GM12878 (cell line): ENCODE results near the gene ZBTB32. TPM values are rescaled to one million over a fixed set of nuclear protein-coding genes. Genes with fewer than 3 reads are reported as not detected.

Experiments
- ATAC-seq: fragments of 200-7000 bp; cut with Tn5 transposase; 3 replicates; pipeline ENCODE4 v1.9.1; 2020; ENCODE audit warnings: mild to moderate bottlenecking, moderate library complexity
- BruUV-seq: library from RNA; stranded (reverse); fragments of 400-500 nt; replicated peaks from 2 replicates; lab custom pipeline; 2021; lab: Mats Ljungman, UMichigan
- CTCF ChIA-PET: fragments of 300-600 bp; sonication (Branson Sonifier 250); formaldehyde crosslinking; extraction: SDS; loops from one replicate; lab custom pipeline; 2021; ENCODE audit warnings: inconsistent platforms; lab: Yijun Ruan, JAX
- POLR2A ChIA-PET: fragments of 350-600 bp; formaldehyde crosslinking; extraction: SDS; loops from one replicate; lab custom pipeline; 2021; ENCODE audit warnings: inconsistent platforms; lab: Charles Lee
- RAD21 ChIA-PET: fragments of 300-600 bp; sonication (Branson Sonifier 250); formaldehyde crosslinking; loops from one replicate; lab custom pipeline; 2023; ENCODE audit warnings: antibody characterized with exemption; ENCODE audit not compliant: unreplicated experiment; lab: Charles Lee
- SMC1A ChIA-PET: fragments of 300-600 bp; sonication (Branson Sonifier 250); formaldehyde crosslinking; loops from one replicate; lab custom pipeline; 2023; ENCODE audit not compliant: unreplicated experiment, uncharacterized antibody; lab: Charles Lee
- DNase-seq: peaks from one replicate; pipeline ENCODE4 v3.0.0-alpha.2; 2011; ENCODE audit warnings: low read depth, low spot score
- FAIRE-seq: peaks from 3 replicates; lab custom pipeline; 2011; peaks lifted over from hg19 to GRCh38; lab: Jason Lieb, UNC
- H2AFZ ChIP-seq: 2 replicates; pipeline ENCODE4 v1.6.0; 2011; ENCODE audit warnings: low read depth, low read length, control low read depth; ENCODE audit not compliant: control insufficient read depth
- H3K27ac ChIP-seq: 2 replicates; pipeline ENCODE4 v1.5.1; 2011; ENCODE audit warnings: control low read depth; ENCODE audit not compliant: control insufficient read depth, insufficient read depth
- H3K27me3 ChIP-seq, 2 experiments: replicated peaks in 1 of 2; 2 replicates each; pipeline versions ENCODE4 v1.6.0 to v1.6.1; 2011; ENCODE audit warnings: low read length in 1 of 2; ENCODE audit not compliant: control insufficient read depth in 2 of 2, insufficient read depth in 2 of 2
- H3K36me3 ChIP-seq, 2 experiments: 2 replicates each; pipeline ENCODE4 v1.5.1; 2011; ENCODE audit warnings: low read length in 1 of 2; ENCODE audit not compliant: control insufficient read depth in 2 of 2, insufficient read depth in 2 of 2
- H3K4me1 ChIP-seq: 2 replicates; pipeline ENCODE4 v1.6.1; 2011; ENCODE audit warnings: mild to moderate bottlenecking, low read length, moderate library complexity, mixed read lengths; ENCODE audit not compliant: control insufficient read depth, insufficient read depth
- H3K4me2 ChIP-seq: 2 replicates; pipeline ENCODE4 v1.6.0; 2011; ENCODE audit warnings: control low read depth; ENCODE audit not compliant: control insufficient read depth, insufficient read depth
- H3K4me3 ChIP-seq: fragments of 200-600 bp; sonication (generic); 2 replicates; pipeline ENCODE4 v1.5.1; 2016
- H3K79me2 ChIP-seq: 2 replicates; pipeline ENCODE4 v1.6.0; 2011; ENCODE audit warnings: low read length; ENCODE audit not compliant: control insufficient read depth, insufficient read depth
- H3K9ac ChIP-seq: 2 replicates; pipeline ENCODE4 v1.8.0; 2011; ENCODE audit warnings: low read length, control low read depth, mixed read lengths; ENCODE audit not compliant: control insufficient read depth, insufficient read depth
- H3K9me3 ChIP-seq: replicated peaks from 3 replicates; pipeline ENCODE4 v1.5.1; 2011; ENCODE audit warnings: mild to moderate bottlenecking, low read length; ENCODE audit not compliant: control insufficient read depth, insufficient read depth
- H4K20me1 ChIP-seq: 2 replicates; pipeline ENCODE4 v1.6.0; 2011; ENCODE audit not compliant: control insufficient read depth, insufficient read depth
- CBFB ChIP-seq: IDR thresholded peaks from 2 replicates; pipeline ENCODE4 v1.6.1; 2016; ENCODE audit warnings: antibody characterized with exemption, low read depth
- SMC3 ChIP-seq: IDR thresholded peaks from 2 replicates; pipeline ENCODE4 v1.6.1; 2011; ENCODE audit warnings: low read length, improper control_type of control experiment, borderline replicate concordance
- SRF ChIP-seq, 2 experiments: IDR thresholded peaks; 2 replicates each; pipeline ENCODE4 v1.6.1; 2011; ENCODE audit warnings: low read depth in 2 of 2, low read length in 2 of 2, mild to moderate bottlenecking in 1 of 2, moderate library complexity in 1 of 2
- YY1 ChIP-seq: IDR thresholded peaks from 2 replicates; pipeline ENCODE4 v1.6.1; 2011; ENCODE audit warnings: low read depth, mild to moderate bottlenecking, low read length
- WGBS: methylation state at CpG from one replicate; pipeline ENCODE4 v1.1.6; 2016; ENCODE audit warnings: low lambda C conversion rate; ENCODE audit not compliant: insufficient replicate concordance, insufficient coverage; ENCODE audit errors: missing lambda C conversion rate; 5-methylcytosine and 5-hydroxymethylcytosine counted together
- in situ Hi-C: fragments of 300-500 bp; cut with MboI; formaldehyde crosslinking; loops from 9 replicates; pipeline ENCODE4 v1.14.3; 2018; ENCODE audit warnings: mixed read lengths
- intact Hi-C: fragments of 100-400 bp; cut with micrococcal nuclease; formaldehyde crosslinking; loops from one replicate; pipeline ENCODE4 v1.14.2; 2022; ENCODE audit not compliant: unreplicated experiment
- polyA plus RNA-seq, 11 experiments: library from polyadenylated mRNA; depleted of rRNA in 4 of 11; unstranded in 6 of 11; stranded (reverse) in 5 of 11; fragments of >200 nt; fragmentation: Nextera tagmentation in 4 of 11; fragmentation: Illumina TruSeq in 1 of 11; extraction: Ambion mirVana in 4 of 11; extraction: Trizol in 1 of 11; gene quantifications; 1 replicate in 1 of 11; 2 replicates in 10 of 11; pipeline versions ENCODE4 v1.2.1 to v1.2.3, GENCODE V29; 2011 to 2016; ENCODE audit warnings: inconsistent platforms in 2 of 11, missing spikeins in 2 of 11, low read depth in 1 of 11
- total RNA-seq, 4 experiments: library from RNA; depleted of rRNA in 3 of 4; stranded (reverse); fragments of >200 nt in 3 of 4; fragmentation: Illumina TruSeq in 1 of 4; extraction: Trizol in 1 of 4; gene quantifications; 2 replicates each; pipeline versions ENCODE4 v1.2.1 to v1.2.3, GENCODE V29; 2013 to 2021
- TF ChIP-seq, protein P1 (sequence below): fragments of 150-350 bp; IDR thresholded peaks from 2 replicates; pipeline ENCODE4 v1.6.1; 2014; ENCODE audit warnings: mild to moderate bottlenecking, low read depth, low read length
- TF ChIP-seq, protein P2 (sequence below): fragments of 150-350 bp; IDR thresholded peaks from 2 replicates; pipeline ENCODE4 v1.6.1; 2016; ENCODE audit warnings: low read depth, low read length

Gene ZBTB32
- total and polyA plus RNA-seq, 10 of the 15 experiments (the other 5 are each of a cell fraction or from before 2014, with no cell fraction given) = 1.0 to 46.7 (median 16.0) TPM

GRCh38 chr19:35675589-35676140 is 28.7 kb upstream of the ZBTB32 start:
- RAD21 ChIA-PET = no interaction called here
- POLR2A ChIA-PET = no interaction called here
- in situ Hi-C loops (no loop called here), intact Hi-C loops (no loop called here)
- CTCF ChIA-PET = interaction anchor here (0.6 kb wide), 1 partner anchor 70 kb away, joined by 4 read pairs; the partner anchor contains the start of genes PSENEN and U2AF1L4
- Histone ChIP-seq H3K4me3 (no peak overlapping the region), H4K20me1 (no peaks in the 10 kb centered on the region), H3K9me3 (no peaks in the 10 kb centered on the region), H3K36me3 (no peaks in the 10 kb centered on the region), H3K27ac (no peak overlapping the region), H3K4me2 (no peak overlapping the region), H2AFZ (no peak overlapping the region), H3K27me3 (no peaks in the 10 kb centered on the region; a peak in 1 of 4 replicates), H3K4me1 (peaks cover 4% of the 10 kb centered on the region), H3K79me2 (no peaks in the 10 kb centered on the region), H3K9ac (no peak overlapping the region)
- 63% methylated on average over 15 of the region's 15 CpGs for WGBS
- FAIRE-seq (no peak), ATAC-seq (no peak), DNase-seq (no peak)
- TF ChIP-seq CBFB (no peak), SMC3 (no peak), YY1 (no peak), SRF (IDR thresholded peaks at IDR 0.05; ENCODE audit: low read depth in 2 of 2, low read length in 2 of 2) (no peak)
- TF ChIP-seq, protein P1, sequence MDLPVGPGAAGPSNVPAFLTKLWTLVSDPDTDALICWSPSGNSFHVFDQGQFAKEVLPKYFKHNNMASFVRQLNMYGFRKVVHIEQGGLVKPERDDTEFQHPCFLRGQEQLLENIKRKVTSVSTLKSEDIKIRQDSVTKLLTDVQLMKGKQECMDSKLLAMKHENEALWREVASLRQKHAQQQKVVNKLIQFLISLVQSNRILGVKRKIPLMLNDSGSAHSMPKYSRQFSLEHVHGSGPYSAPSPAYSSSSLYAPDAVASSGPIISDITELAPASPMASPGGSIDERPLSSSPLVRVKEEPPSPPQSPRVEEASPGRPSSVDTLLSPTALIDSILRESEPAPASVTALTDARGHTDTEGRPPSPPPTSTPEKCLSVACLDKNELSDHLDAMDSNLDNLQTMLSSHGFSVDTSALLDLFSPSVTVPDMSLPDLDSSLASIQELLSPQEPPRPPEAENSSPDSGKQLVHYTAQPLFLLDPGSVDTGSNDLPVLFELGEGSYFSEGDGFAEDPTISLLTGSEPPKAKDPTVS = no peak
- TF ChIP-seq, protein P2, sequence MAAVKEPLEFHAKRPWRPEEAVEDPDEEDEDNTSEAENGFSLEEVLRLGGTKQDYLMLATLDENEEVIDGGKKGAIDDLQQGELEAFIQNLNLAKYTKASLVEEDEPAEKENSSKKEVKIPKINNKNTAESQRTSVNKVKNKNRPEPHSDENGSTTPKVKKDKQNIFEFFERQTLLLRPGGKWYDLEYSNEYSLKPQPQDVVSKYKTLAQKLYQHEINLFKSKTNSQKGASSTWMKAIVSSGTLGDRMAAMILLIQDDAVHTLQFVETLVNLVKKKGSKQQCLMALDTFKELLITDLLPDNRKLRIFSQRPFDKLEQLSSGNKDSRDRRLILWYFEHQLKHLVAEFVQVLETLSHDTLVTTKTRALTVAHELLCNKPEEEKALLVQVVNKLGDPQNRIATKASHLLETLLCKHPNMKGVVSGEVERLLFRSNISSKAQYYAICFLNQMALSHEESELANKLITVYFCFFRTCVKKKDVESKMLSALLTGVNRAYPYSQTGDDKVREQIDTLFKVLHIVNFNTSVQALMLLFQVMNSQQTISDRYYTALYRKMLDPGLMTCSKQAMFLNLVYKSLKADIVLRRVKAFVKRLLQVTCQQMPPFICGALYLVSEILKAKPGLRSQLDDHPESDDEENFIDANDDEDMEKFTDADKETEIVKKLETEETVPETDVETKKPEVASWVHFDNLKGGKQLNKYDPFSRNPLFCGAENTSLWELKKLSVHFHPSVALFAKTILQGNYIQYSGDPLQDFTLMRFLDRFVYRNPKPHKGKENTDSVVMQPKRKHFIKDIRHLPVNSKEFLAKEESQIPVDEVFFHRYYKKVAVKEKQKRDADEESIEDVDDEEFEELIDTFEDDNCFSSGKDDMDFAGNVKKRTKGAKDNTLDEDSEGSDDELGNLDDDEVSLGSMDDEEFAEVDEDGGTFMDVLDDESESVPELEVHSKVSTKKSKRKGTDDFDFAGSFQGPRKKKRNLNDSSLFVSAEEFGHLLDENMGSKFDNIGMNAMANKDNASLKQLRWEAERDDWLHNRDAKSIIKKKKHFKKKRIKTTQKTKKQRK = no peak
- SMC1A ChIA-PET = no interaction called here
- no TSS peak for BruUV-seq
